Common myeloid progenitor, CD34-positive (primary cell): ENCODE results near the gene ZNF804B.

Experiments used
- CTCF ChIA-PET: fragments of 350-600 bp; sonication (Branson Sonifier 250); formaldehyde crosslinking; loops from one replicate; lab custom pipeline; 2021; ENCODE audit warnings: antibody characterized with exemption; lab: Charles Lee
- POLR2A ChIA-PET: fragments of 350-600 bp; sonication (Branson Sonifier 250); formaldehyde crosslinking; loops from one replicate; lab custom pipeline; 2021; ENCODE audit warnings: antibody characterized with exemption; lab: Charles Lee
- DNase-seq, 3 donors: peaks; one replicate each; pipeline versions ENCODE4 v3.0.0 to v3.0.0-alpha.2; 2013
- H3K27ac ChIP-seq, 2 experiments: 1 replicate in 1 of 2; 2 replicates in 1 of 2; pipeline ENCODE4 v1.7.0; 2013; ENCODE audit warnings: inconsistent platforms in 2 of 2, low read length in 2 of 2, mild to moderate bottlenecking in 2 of 2, low read depth in 1 of 2, moderate library complexity in 1 of 2; ENCODE audit not compliant: severe bottlenecking in 2 of 2, insufficient read depth in 1 of 2, poor library complexity in 1 of 2
- H3K27me3 ChIP-seq, 5 experiments: replicated peaks in 2 of 5; 1 replicate in 3 of 5; 2 replicates in 2 of 5; pipeline versions ENCODE4 v1.6.1 to v1.7.0; 2013; ENCODE audit warnings: low read length in 4 of 5, mild to moderate bottlenecking in 2 of 5, moderate library complexity in 2 of 5, inconsistent platforms in 1 of 5; ENCODE audit not compliant: insufficient read depth in 5 of 5, control insufficient read depth in 4 of 5
- H3K36me3 ChIP-seq, 4 experiments: 1 replicate in 2 of 4; 2 replicates in 2 of 4; pipeline versions ENCODE4 v1.6.1 to v1.7.0; 2013; ENCODE audit warnings: low read length in 3 of 4, control low read depth in 1 of 4, mild to moderate bottlenecking in 1 of 4; ENCODE audit not compliant: control insufficient read depth in 4 of 4, insufficient read depth in 4 of 4
- H3K4me1 ChIP-seq, 4 experiments: 1 replicate in 3 of 4; 2 replicates in 1 of 4; pipeline versions ENCODE4 v1.6.1 to v1.7.1; 2013; ENCODE audit warnings: low read length in 3 of 4, mild to moderate bottlenecking in 3 of 4, control low read depth in 1 of 4, inconsistent platforms in 1 of 4, moderate library complexity in 1 of 4; ENCODE audit not compliant: control insufficient read depth in 4 of 4, insufficient read depth in 4 of 4; ENCODE audit errors: control extremely low read depth in 1 of 4
- H3K4me3 ChIP-seq, 7 experiments: 1 replicate in 4 of 7; 2 replicates in 3 of 7; pipeline versions ENCODE4 v1.5.1 to v1.7.0; 2013; ENCODE audit warnings: mild to moderate bottlenecking in 7 of 7, low read length in 6 of 7, moderate library complexity in 6 of 7, inconsistent platforms in 2 of 7, low read depth in 2 of 7, control low read depth in 1 of 7; ENCODE audit not compliant: insufficient read depth in 4 of 7, control insufficient read depth in 1 of 7; ENCODE audit errors: extremely low read depth in 1 of 7
- H3K9me3 ChIP-seq, 5 experiments: 1 replicate in 4 of 5; 2 replicates in 1 of 5; pipeline versions ENCODE4 v1.6.1 to v1.7.1; 2013; ENCODE audit warnings: low read length in 4 of 5, mild to moderate bottlenecking in 2 of 5, inconsistent platforms in 1 of 5, low read depth in 1 of 5, moderate library complexity in 1 of 5; ENCODE audit not compliant: control insufficient read depth in 4 of 5, insufficient read depth in 2 of 5; ENCODE audit errors: control extremely low read depth in 1 of 5
- WGBS: methylation state at CpG from one replicate; pipeline ENCODE4 v1.1.5; 2013; ENCODE audit not compliant: insufficient coverage; 5-methylcytosine and 5-hydroxymethylcytosine counted together

The ZNF804B gene

DNA sequence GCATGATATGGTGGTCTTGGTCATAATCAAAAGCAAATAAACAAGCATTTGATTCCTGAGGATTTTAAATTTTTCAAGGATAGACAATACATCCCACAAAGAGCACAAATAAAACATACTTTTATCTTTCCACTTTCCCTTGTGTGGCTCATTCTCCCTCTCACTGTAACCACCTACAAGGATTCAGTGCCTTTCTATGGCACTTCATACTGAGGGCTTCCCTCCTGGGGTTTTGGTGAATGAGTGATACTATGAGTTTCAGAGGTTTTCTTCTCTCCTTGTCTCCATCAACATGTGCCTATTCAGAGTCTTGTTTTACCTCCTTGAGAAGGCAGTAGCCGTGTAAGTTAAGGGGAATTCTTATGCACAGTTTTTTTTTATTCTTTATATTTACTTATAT lies 332.1 kb downstream of the ZNF804B start:
- H3K4me1 ChIP-seq: no peaks in the 10 kb centered on the region
- no peak overlapping the region for H3K4me3 ChIP-seq
- no peaks in the 10 kb centered on the region for H3K36me3 ChIP-seq
- ChIA-PET POLR2A (no interaction called here), CTCF (interaction anchor here (0.6 kb wide), 1 partner anchor 97 kb away, joined by 3 read pairs; no protein-coding TSS in a partner anchor)
- H3K27ac ChIP-seq: no peak overlapping the region
- H3K9me3 ChIP-seq: no peaks in the 10 kb centered on the region
- DNase-seq: no peak
- no peaks in the 10 kb centered on the region for H3K27me3 ChIP-seq
- no CpG with 5 or more reads among the region's 1 CpG for WGBS

DNA sequence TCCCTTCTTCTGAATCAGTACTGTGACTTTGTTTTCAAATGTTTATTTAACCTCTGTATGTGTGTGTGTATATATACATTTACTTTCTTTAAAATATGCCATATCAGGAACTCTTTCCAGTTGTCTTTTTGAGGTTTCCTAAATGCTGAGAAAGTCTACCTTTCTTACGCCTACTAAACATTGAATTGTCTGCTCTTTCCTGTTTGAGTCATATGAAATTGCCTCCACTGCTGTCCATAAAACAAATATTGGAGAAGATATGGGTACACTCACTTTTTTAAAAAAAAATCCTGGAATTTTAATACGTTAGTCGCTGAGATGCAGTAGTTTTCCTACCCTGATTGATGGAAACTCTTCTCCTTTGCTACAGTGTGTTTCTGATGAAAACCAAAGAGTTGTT lies 334.8 kb downstream of the ZNF804B start:
- CTCF ChIA-PET: no interaction called here
- Histone ChIP-seq H3K9me3 (no peaks in the 10 kb centered on the region), H3K4me1 (no peaks in the 10 kb centered on the region), H3K27ac (no peak overlapping the region), H3K4me3 (no peak overlapping the region), H3K36me3 (no peaks in the 10 kb centered on the region), H3K27me3 (no peaks in the 10 kb centered on the region)
- WGBS: 100% methylated on average over 2 of the region's 3 CpGs
- no peak for DNase-seq
- POLR2A ChIA-PET: no interaction called here

DNA sequence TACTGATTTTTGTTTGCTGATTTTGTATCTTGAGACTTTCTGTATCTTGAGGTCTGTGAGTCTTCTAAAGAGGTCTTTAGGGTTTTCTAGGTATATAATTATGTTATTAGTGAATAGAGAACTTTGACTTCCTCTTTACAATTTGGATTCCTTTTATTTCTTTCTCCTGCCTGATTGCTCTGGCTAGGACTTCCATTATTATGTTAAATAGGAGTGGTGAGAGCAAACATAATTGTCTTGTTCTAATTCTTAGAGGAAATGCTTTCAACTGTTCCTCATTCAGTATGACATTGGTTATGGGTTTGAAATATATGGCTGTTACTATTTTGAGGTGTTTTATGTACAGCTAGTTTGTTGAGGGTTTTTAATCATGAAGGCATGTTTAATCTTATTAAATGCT lies 344.1 kb downstream of the ZNF804B start:
- Histone ChIP-seq H3K27me3 (no peaks in the 10 kb centered on the region), H3K4me1 (no peaks in the 10 kb centered on the region), H3K36me3 (no peaks in the 10 kb centered on the region), H3K27ac (no peak overlapping the region), H3K4me3 (no peak overlapping the region), H3K9me3 (no peaks in the 10 kb centered on the region)
- no peak for DNase-seq
- CTCF ChIA-PET: no interaction called here
- POLR2A ChIA-PET: no interaction called here

DNA sequence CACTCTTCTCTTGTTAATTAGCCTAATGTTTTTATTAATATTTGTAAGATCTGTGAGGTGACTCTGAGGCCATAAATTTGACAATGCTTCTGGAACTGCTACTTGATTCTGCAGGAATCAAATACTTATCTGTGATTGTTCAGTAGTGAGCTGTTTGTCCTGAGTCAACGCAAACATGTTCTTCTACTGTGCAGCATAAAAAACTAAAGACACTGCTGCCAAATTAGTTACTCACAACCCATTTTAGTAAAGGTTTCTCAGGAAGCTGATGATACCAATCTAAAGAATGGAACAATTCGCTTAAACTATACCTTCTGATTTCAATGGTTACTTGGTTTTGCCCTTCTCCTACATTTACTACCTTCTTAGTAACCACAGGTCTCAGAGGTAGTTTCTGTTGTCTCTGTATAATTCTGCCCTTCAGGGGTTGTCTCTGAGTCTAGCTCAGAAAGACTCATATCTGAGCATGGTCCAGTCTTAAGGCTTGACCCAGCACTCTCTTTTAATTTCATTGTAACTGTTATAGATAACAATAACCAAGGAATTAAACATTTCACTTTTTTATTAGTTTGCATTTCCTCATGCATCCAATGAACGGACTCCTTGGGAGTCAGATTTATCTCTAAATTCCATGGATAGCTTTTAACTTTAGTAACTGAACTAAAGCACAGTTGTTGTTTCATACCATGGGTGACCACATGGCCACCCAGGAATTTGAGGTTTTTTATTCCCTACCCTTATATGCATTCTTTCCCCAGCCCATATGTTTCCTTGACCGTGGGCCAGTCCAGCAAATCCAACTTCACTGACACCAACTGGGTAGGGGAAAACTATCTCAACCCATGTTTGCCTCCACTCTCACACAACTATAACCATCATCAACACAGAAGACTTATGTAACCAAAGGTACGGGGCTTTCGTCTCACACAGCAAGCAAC lies 345.5 kb downstream of the ZNF804B start:
- H3K9me3 ChIP-seq: no peaks in the 10 kb centered on the region
- ChIA-PET CTCF (no interaction called here), POLR2A (no interaction called here)
- H3K36me3 ChIP-seq: no peaks in the 10 kb centered on the region
- no peak overlapping the region for H3K4me3 ChIP-seq
- H3K27me3 ChIP-seq: no peaks in the 10 kb centered on the region
- no peak for DNase-seq
- WGBS: 92% methylated on average over 5 of the region's 6 CpGs
- H3K4me1 ChIP-seq: no peaks in the 10 kb centered on the region
- no peak overlapping the region for H3K27ac ChIP-seq

DNA sequence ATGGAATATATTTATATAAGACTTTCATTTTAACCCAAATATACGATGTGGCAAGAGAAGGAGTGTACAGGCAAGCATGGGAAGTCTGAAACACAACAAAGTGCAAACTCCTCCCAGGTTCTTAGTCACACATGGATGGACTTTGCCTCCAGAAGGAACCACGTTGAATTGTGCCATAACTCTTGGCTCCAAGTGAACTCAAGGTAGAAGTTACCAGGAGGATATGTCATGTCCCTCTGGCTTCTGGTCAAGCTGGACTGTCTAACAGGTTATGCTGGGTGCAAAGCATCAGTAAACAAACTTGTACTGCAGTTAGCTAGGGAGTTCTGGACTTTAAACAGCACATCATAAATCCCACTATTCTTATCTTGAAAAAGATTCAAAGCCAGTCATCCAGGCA lies 364.4 kb downstream of the ZNF804B start:
- ChIA-PET POLR2A (no interaction called here), CTCF (no interaction called here)
- no peak overlapping the region for H3K4me3 ChIP-seq
- WGBS: 89% methylated on average over 2 of the region's 2 CpGs
- no peak for DNase-seq
- H3K4me1 ChIP-seq: no peaks in the 10 kb centered on the region
- no peaks in the 10 kb centered on the region for H3K27me3 ChIP-seq
- no peak overlapping the region for H3K27ac ChIP-seq
- no peaks in the 10 kb centered on the region for H3K36me3 ChIP-seq
- no peaks in the 10 kb centered on the region for H3K9me3 ChIP-seq

DNA sequence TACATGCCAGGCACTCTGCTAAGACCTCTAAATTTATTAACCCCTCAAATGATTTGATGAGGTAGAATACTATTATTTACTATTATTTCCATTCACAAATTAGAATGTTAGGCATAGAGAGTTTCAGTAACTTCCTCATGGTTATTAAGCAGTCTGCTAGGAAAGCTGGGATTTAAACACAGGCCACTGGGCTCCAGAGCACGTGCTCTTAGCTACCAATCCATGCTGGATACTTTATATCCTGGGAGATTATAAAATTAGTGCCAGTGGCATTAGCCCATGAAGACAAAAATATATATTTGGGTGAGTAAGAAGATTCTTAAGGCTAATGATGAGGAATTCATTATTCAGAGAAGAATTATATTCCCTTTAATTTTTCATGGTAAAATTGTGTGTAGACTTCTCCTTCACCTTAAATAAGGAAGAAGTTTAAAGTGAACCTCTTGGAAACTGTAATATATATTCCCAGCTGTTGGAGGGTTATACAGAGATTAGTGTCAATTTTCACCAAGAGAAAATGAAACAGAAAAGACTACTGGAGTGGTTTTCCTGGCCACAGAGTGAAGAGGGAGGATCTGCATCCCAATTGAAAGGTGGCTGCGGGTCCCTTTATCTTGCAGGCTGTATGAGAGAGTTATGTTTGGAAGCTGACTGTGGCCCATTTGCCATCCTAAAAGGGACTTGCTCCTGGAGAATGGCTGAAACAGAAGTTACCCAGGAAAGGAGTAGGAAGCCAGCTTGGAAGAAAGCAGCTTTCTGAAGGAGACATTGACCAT lies 370.3 kb downstream of the ZNF804B start:
- WGBS: 90% methylated on average over 2 of the region's 2 CpGs
- CTCF ChIA-PET: interaction anchor here (0.5 kb wide), 1 partner anchor 912 kb away, joined by 3 read pairs; no protein-coding TSS in a partner anchor
- no peaks in the 10 kb centered on the region for H3K9me3 ChIP-seq

DNA sequence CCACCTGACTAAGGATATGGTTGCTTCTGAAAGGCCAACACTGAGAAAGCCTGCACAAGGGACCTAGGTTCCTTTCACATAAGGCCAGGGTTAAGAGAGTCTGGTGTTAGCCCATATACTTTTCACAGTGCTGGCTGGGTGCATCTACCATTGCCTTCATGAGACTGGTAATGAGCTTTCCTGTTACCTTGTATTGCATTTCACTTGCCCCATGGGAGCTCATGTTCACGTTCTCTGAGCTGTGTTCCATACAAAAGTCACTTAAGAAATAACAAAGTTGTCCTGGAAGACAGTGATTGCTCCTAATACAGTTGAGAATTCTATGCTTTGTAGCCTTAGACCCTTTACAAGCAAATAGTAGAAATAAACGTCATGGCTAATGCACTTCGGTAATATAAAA lies 373.9 kb downstream of the ZNF804B start:
- no peak overlapping the region for H3K4me3 ChIP-seq
- WGBS: 70% methylated on average over 1 of the region's 3 CpGs
- no peaks in the 10 kb centered on the region for H3K4me1 ChIP-seq
- DNase-seq: no peak
- H3K27me3 ChIP-seq: no peaks in the 10 kb centered on the region
- POLR2A ChIA-PET: no interaction called here
- no peak overlapping the region for H3K27ac ChIP-seq
- H3K36me3 ChIP-seq: no peaks in the 10 kb centered on the region
- CTCF ChIA-PET: no interaction called here
- H3K9me3 ChIP-seq: no peaks in the 10 kb centered on the region

More for the DNA sequence above, 370.3 kb downstream of the ZNF804B start:
- Histone ChIP-seq H3K36me3 (no peaks in the 10 kb centered on the region), H3K4me3 (no peak overlapping the region), H3K27me3 (no peaks in the 10 kb centered on the region), H3K4me1 (no peaks in the 10 kb centered on the region), H3K27ac (no peak overlapping the region)
- POLR2A ChIA-PET: no interaction called here
- DNase-seq: no peak
